GM23338 (cell line): ENCODE measurements around the gene PFKP. TPM values are rescaled to one million over a fixed set of nuclear protein-coding genes. Genes with fewer than 3 reads are reported as not detected.
A peak's percentile ranks its signal among the peaks of the same experiment; 100 is the strongest.

Experiments used
- ATAC-seq: fragments of 200-7000 bp; cut with Tn5 transposase; 3 replicates; pipeline ENCODE4 v1.9.1; 2020
- DNase-seq: peaks from one replicate; pipeline ENCODE4 v3.0.0-alpha.2; 2015; ENCODE audit warnings: low spot score
- H2AFZ ChIP-seq: fragments of 200-600 bp; sonication (generic); 2 replicates; pipeline ENCODE4 v1.8.0; 2016; ENCODE audit warnings: antibody characterized with exemption, mild to moderate bottlenecking, moderate library complexity
- H3F3A ChIP-seq: fragments of 200-600 bp; sonication (generic); replicated peaks from 2 replicates; pipeline ENCODE4 v1.8.0; 2017; ENCODE audit warnings: antibody characterized with exemption, mixed run types, low read depth
- H3K27ac ChIP-seq: fragments of 200-600 bp; sonication (generic); 2 replicates; pipeline ENCODE4 v1.6.1; 2016; ENCODE audit warnings: low read depth
- H3K27me3 ChIP-seq: fragments of 200-600 bp; sonication (generic); 2 replicates; pipeline ENCODE4 v1.8.0; 2016; ENCODE audit warnings: mild to moderate bottlenecking, mixed run types, moderate library complexity; ENCODE audit not compliant: insufficient read depth
- H3K36me3 ChIP-seq: fragments of 200-600 bp; sonication (generic); 2 replicates; pipeline ENCODE4 v1.8.0; 2016; ENCODE audit warnings: mild to moderate bottlenecking; ENCODE audit not compliant: insufficient read depth
- H3K4me1 ChIP-seq: fragments of 200-600 bp; sonication (generic); 2 replicates; pipeline ENCODE4 v1.8.0; 2016; ENCODE audit warnings: mild to moderate bottlenecking, moderate library complexity; ENCODE audit not compliant: insufficient read depth
- H3K4me2 ChIP-seq: fragments of 200-600 bp; sonication (generic); 2 replicates; pipeline ENCODE4 v1.7.1; 2017; ENCODE audit warnings: mixed run types
- H3K4me3 ChIP-seq: fragments of 200-600 bp; sonication (generic); 2 replicates; pipeline ENCODE4 v1.6.1; 2016; ENCODE audit warnings: mixed run types
- H3K79me2 ChIP-seq: fragments of 200-600 bp; sonication (generic); replicated peaks from 2 replicates; pipeline ENCODE4 v1.8.0; 2017; ENCODE audit warnings: mild to moderate bottlenecking; ENCODE audit not compliant: insufficient read depth
- H3K9me2 ChIP-seq: fragments of 200-600 bp; sonication (generic); 2 replicates; pipeline ENCODE4 v1.8.0; 2017; ENCODE audit not compliant: insufficient read depth
- H4K20me1 ChIP-seq: fragments of 200-600 bp; sonication (generic); replicated peaks from 2 replicates; pipeline ENCODE4 v1.8.0; 2017; ENCODE audit warnings: mild to moderate bottlenecking; ENCODE audit not compliant: insufficient read depth
- H3K27ac Mint-ChIP-seq: 2 replicates; pipeline ENCODE4 v1.8.0; 2020; ENCODE audit warnings: inconsistent platforms, mild to moderate bottlenecking, moderate library complexity, mixed read lengths
- H3K27me3 Mint-ChIP-seq: 3 replicates; pipeline ENCODE4 v1.8.0; 2022; ENCODE audit warnings: low read depth, mild to moderate bottlenecking, moderate library complexity, mixed read lengths, inconsistent platforms; ENCODE audit not compliant: insufficient read depth, poor library complexity
- H3K36me3 Mint-ChIP-seq: 3 replicates; pipeline ENCODE4 v1.8.0; 2021; ENCODE audit warnings: low read depth, mild to moderate bottlenecking, inconsistent platforms, moderate library complexity, mixed read lengths
- H3K4me1 Mint-ChIP-seq: 3 replicates; pipeline ENCODE4 v1.8.0; 2020; ENCODE audit warnings: mild to moderate bottlenecking, inconsistent platforms, mixed read lengths
- H3K4me3 Mint-ChIP-seq: 3 replicates; pipeline ENCODE4 v1.8.0; 2021; ENCODE audit warnings: moderate library complexity, mild to moderate bottlenecking, inconsistent platforms, mixed read lengths
- H3K9me3 Mint-ChIP-seq: 3 replicates; pipeline ENCODE4 v1.8.0; 2020; ENCODE audit warnings: moderate library complexity, mild to moderate bottlenecking, inconsistent platforms, mixed read lengths
- CREB1 ChIP-seq: fragments of 250-450 bp; sonication (Bioruptor Pico); IDR thresholded peaks from 2 replicates; pipeline ENCODE4 v1.5.0; 2020; ENCODE audit warnings: low read depth, mild to moderate bottlenecking, moderate library complexity
- EZH2 ChIP-seq: fragments of 200-600 bp; sonication (generic); IDR thresholded peaks from one replicate; pipeline ENCODE4 v1.8.0; 2017; ENCODE audit warnings: antibody characterized with exemption, mild to moderate bottlenecking, low read depth; ENCODE audit not compliant: unreplicated experiment
- EZH2phosphoT487 ChIP-seq: fragments of 200-600 bp; sonication (generic); IDR thresholded peaks from one replicate; pipeline ENCODE4 v1.8.1; 2018; ENCODE audit warnings: antibody characterized with exemption; ENCODE audit not compliant: unreplicated experiment
- JUNB ChIP-seq: IDR thresholded peaks from one replicate; pipeline ENCODE4 v1.6.1; 2016; ENCODE audit warnings: antibody characterized with exemption; ENCODE audit not compliant: unreplicated experiment
- NANOG ChIP-seq: IDR thresholded peaks from 2 replicates; pipeline ENCODE4 v1.6.1; 2016; ENCODE audit warnings: antibody characterized with exemption, borderline replicate concordance
- POLR2AphosphoS5 ChIP-seq: IDR thresholded peaks from 2 replicates; pipeline ENCODE4 v1.6.1; 2016; ENCODE audit warnings: antibody characterized with exemption, low read depth
- STAT1 ChIP-seq: IDR thresholded peaks from one replicate; pipeline ENCODE4 v1.6.1; 2016; ENCODE audit warnings: antibody characterized with exemption; ENCODE audit not compliant: unreplicated experiment
- ZNF114 ChIP-seq: fragments of 250-450 bp; sonication (Bioruptor Pico); IDR thresholded peaks from 2 replicates; pipeline ENCODE4 v1.5.0; 2020; ENCODE audit warnings: mild to moderate bottlenecking, moderate library complexity
- ZNF331 ChIP-seq: fragments of 250-450 bp; sonication (Bioruptor Pico); IDR thresholded peaks from 2 replicates; pipeline ENCODE4 v1.5.0; 2020; ENCODE audit warnings: low read depth, mild to moderate bottlenecking, moderate library complexity
- polyA plus RNA-seq: library from polyadenylated mRNA; unstranded; fragments of >200 nt; fragmentation: Nextera tagmentation; extraction: Ambion mirVana; gene quantifications from 2 replicates; pipeline ENCODE4 v1.2.1, GENCODE V29; 2016
- total RNA-seq: library from RNA; depleted of rRNA; stranded (reverse); fragments of >200 nt; shearing (Covaris generic); gene quantifications from 2 replicates; pipeline ENCODE4 v1.2.3, GENCODE V29; 2014
- TF ChIP-seq, protein P1 (sequence below), 2 experiments: fragments of 200-600 bp in 1 of 2; sonication (generic) in 1 of 2; conservative IDR thresholded peaks; 2 replicates each; pipeline versions ENCODE4 v1.5.1 to v1.6.1; 2016 to 2017; ENCODE audit warnings: antibody characterized with exemption in 2 of 2, low read depth in 2 of 2, mild to moderate bottlenecking in 2 of 2, moderate library complexity in 1 of 2
- TF ChIP-seq, protein P2 (sequence below): fragments of 250-450 bp; sonication (Bioruptor Pico); IDR thresholded peaks from 2 replicates; pipeline ENCODE4 v1.5.0; 2020; ENCODE audit warnings: mild to moderate bottlenecking, moderate library complexity
- TF ChIP-seq, protein P3 (sequence below): IDR thresholded peaks from one replicate; pipeline ENCODE4 v1.6.1; 2018; ENCODE audit warnings: antibody characterized with exemption; ENCODE audit not compliant: unreplicated experiment
- TF ChIP-seq, protein P4 (sequence below): IDR thresholded peaks from 2 replicates; pipeline ENCODE4 v1.6.1; 2016; ENCODE audit warnings: antibody characterized with exemption

Gene PFKP
- total and polyA plus RNA-seq, 2 experiments from 2014 or later = 56.3 to 120 TPM

DNA sequence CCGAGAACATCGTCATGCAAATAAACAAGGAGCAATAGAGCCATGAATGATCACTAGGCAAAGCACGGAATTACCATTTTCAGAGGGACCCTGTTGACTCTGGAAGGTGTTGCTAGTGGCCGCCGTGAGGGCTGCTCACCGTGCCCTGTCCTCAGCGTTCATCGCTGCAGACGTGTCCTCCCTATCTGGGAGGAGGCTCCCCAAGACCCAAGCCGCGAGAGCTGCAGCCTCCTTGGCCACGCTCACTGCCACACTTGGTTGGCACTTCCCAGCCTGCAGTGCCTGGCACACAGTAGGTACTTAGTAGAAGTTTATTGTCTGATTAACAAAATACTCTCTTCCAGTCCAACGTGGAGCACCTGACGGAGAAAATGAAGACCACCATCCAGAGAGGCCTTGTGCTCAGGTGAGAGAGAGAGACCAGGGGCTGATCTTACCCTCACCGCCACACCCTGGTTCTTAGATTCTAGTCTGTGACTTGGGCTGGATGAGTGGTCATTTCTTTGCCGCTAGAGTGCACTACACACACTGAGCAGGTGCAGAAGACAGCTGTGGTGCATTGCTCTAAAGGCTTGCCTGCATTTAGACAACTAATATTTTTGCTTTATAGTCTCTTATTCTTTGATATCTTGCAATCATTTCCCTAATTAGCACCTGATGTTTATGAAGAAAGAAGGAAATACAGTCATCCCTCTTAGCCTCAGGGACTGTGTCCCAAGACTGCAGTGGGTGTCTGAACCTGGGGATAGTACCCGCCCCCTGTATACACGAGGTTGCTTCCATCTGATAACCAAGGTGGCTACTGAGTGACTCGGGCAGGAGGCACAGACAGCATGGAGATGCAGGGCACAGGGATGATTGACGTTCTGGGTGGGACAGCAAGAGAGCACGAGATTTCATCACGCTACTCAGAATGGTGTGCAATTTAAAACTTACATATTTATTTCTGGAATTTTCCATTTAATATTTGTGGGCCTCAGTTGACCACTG is 65.0 kb downstream of the PFKP start:
- Histone ChIP-seq H3K4me3 (no peak overlapping the region), H3K4me1 (no peaks in the 10 kb centered on the region), H4K20me1 (peaks cover 11% of the 10 kb centered on the region), H3F3A (no peaks in the 10 kb centered on the region; the same call in 1 of the 2 replicates), H3K4me2 (no peak overlapping the region), H3K27ac (no peak overlapping the region), H3K36me3 (peaks cover 43% of the 10 kb centered on the region), H3K9me2 (no peaks in the 10 kb centered on the region), H2AFZ (no peak overlapping the region), H3K27me3 (no peaks in the 10 kb centered on the region), H3K79me2 (no peaks in the 10 kb centered on the region)
- TF ChIP-seq, protein P1, sequence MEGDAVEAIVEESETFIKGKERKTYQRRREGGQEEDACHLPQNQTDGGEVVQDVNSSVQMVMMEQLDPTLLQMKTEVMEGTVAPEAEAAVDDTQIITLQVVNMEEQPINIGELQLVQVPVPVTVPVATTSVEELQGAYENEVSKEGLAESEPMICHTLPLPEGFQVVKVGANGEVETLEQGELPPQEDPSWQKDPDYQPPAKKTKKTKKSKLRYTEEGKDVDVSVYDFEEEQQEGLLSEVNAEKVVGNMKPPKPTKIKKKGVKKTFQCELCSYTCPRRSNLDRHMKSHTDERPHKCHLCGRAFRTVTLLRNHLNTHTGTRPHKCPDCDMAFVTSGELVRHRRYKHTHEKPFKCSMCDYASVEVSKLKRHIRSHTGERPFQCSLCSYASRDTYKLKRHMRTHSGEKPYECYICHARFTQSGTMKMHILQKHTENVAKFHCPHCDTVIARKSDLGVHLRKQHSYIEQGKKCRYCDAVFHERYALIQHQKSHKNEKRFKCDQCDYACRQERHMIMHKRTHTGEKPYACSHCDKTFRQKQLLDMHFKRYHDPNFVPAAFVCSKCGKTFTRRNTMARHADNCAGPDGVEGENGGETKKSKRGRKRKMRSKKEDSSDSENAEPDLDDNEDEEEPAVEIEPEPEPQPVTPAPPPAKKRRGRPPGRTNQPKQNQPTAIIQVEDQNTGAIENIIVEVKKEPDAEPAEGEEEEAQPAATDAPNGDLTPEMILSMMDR (conservative IDR thresholded peaks at IDR 0.05; ENCODE audit: low read depth in 2 of 2) = no peak
- TF ChIP-seq ZNF114 (CRISPR knock-in tag) (no peak), EZH2 (no peak), CREB1 (CRISPR knock-in tag) (no peak), ZNF331 (CRISPR knock-in tag) (no peak), JUNB (no peak), EZH2phosphoT487 (no peak), POLR2AphosphoS5 (no peak), NANOG (no peak), STAT1 (no peak)
- TF ChIP-seq, protein P2, sequence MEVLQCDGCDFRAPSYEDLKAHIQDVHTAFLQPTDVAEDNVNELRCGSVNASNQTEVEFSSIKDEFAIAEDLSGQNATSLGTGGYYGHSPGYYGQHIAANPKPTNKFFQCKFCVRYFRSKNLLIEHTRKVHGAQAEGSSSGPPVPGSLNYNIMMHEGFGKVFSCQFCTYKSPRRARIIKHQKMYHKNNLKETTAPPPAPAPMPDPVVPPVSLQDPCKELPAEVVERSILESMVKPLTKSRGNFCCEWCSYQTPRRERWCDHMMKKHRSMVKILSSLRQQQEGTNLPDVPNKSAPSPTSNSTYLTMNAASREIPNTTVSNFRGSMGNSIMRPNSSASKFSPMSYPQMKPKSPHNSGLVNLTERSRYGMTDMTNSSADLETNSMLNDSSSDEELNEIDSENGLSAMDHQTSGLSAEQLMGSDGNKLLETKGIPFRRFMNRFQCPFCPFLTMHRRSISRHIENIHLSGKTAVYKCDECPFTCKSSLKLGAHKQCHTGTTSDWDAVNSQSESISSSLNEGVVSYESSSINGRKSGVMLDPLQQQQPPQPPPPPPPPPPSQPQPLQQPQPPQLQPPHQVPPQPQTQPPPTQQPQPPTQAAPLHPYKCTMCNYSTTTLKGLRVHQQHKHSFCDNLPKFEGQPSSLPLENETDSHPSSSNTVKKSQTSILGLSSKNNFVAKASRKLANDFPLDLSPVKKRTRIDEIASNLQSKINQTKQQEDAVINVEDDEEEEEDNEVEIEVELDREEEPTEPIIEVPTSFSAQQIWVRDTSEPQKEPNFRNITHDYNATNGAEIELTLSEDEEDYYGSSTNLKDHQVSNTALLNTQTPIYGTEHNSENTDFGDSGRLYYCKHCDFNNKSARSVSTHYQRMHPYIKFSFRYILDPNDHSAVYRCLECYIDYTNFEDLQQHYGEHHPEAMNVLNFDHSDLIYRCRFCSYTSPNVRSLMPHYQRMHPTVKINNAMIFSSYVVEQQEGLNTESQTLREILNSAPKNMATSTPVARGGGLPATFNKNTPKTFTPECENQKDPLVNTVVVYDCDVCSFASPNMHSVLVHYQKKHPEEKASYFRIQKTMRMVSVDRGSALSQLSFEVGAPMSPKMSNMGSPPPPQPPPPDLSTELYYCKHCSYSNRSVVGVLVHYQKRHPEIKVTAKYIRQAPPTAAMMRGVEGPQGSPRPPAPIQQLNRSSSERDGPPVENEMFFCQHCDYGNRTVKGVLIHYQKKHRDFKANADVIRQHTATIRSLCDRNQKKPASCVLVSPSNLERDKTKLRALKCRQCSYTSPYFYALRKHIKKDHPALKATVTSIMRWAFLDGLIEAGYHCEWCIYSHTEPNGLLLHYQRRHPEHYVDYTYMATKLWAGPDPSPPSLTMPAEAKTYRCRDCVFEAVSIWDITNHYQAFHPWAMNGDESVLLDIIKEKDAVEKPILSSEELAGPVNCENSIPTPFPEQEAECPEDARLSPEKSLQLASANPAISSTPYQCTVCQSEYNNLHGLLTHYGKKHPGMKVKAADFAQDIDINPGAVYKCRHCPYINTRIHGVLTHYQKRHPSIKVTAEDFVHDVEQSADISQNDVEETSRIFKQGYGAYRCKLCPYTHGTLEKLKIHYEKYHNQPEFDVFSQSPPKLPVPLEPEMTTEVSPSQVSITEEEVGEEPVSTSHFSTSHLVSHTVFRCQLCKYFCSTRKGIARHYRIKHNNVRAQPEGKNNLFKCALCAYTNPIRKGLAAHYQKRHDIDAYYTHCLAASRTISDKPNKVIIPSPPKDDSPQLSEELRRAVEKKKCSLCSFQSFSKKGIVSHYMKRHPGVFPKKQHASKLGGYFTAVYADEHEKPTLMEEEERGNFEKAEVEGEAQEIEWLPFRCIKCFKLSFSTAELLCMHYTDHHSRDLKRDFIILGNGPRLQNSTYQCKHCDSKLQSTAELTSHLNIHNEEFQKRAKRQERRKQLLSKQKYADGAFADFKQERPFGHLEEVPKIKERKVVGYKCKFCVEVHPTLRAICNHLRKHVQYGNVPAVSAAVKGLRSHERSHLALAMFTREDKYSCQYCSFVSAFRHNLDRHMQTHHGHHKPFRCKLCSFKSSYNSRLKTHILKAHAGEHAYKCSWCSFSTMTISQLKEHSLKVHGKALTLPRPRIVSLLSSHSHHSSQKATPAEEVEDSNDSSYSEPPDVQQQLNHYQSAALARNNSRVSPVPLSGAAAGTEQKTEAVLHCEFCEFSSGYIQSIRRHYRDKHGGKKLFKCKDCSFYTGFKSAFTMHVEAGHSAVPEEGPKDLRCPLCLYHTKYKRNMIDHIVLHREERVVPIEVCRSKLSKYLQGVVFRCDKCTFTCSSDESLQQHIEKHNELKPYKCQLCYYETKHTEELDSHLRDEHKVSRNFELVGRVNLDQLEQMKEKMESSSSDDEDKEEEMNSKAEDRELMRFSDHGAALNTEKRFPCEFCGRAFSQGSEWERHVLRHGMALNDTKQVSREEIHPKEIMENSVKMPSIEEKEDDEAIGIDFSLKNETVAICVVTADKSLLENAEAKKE (CRISPR knock-in tag) = no peak
- TF ChIP-seq, protein P3, sequence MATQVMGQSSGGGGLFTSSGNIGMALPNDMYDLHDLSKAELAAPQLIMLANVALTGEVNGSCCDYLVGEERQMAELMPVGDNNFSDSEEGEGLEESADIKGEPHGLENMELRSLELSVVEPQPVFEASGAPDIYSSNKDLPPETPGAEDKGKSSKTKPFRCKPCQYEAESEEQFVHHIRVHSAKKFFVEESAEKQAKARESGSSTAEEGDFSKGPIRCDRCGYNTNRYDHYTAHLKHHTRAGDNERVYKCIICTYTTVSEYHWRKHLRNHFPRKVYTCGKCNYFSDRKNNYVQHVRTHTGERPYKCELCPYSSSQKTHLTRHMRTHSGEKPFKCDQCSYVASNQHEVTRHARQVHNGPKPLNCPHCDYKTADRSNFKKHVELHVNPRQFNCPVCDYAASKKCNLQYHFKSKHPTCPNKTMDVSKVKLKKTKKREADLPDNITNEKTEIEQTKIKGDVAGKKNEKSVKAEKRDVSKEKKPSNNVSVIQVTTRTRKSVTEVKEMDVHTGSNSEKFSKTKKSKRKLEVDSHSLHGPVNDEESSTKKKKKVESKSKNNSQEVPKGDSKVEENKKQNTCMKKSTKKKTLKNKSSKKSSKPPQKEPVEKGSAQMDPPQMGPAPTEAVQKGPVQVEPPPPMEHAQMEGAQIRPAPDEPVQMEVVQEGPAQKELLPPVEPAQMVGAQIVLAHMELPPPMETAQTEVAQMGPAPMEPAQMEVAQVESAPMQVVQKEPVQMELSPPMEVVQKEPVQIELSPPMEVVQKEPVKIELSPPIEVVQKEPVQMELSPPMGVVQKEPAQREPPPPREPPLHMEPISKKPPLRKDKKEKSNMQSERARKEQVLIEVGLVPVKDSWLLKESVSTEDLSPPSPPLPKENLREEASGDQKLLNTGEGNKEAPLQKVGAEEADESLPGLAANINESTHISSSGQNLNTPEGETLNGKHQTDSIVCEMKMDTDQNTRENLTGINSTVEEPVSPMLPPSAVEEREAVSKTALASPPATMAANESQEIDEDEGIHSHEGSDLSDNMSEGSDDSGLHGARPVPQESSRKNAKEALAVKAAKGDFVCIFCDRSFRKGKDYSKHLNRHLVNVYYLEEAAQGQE = no peak
- TF ChIP-seq, protein P4, sequence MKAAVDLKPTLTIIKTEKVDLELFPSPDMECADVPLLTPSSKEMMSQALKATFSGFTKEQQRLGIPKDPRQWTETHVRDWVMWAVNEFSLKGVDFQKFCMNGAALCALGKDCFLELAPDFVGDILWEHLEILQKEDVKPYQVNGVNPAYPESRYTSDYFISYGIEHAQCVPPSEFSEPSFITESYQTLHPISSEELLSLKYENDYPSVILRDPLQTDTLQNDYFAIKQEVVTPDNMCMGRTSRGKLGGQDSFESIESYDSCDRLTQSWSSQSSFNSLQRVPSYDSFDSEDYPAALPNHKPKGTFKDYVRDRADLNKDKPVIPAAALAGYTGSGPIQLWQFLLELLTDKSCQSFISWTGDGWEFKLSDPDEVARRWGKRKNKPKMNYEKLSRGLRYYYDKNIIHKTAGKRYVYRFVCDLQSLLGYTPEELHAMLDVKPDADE = no peak
- peaks cover 10% of the 10 kb centered on the region for H3K27me3 Mint-ChIP-seq
- DNase-seq (no peak), ATAC-seq (no peak)
- no peak overlapping the region for H3K4me3 Mint-ChIP-seq
- H3K36me3 Mint-ChIP-seq = peaks cover 83% of the 10 kb centered on the region
- H3K27ac Mint-ChIP-seq = peak overlapping the region; percentile 36; the same call in 1 of the 2 replicates
- no peaks in the 10 kb centered on the region for H3K9me3 Mint-ChIP-seq
- no peaks in the 10 kb centered on the region for H3K4me1 Mint-ChIP-seq
